IPS DF 6.9 (cell line): ENCODE data around the gene HNRNPAB.
"Not testable (repeated sequence)": the region's sequence is repeated elsewhere in the genome, so short reads cannot be mapped to it uniquely, and the experiment has no call there.

Experiments used
- DNase-seq: peaks from one replicate; pipeline ENCODE4 v3.0.0-alpha.2; 2013; ENCODE audit warnings: low read depth, low spot score
- H3K27ac ChIP-seq: one replicate; pipeline ENCODE4 v1.5.1; 2013; ENCODE audit warnings: low read length, control low read depth
- H3K27me3 ChIP-seq: 2 replicates; pipeline ENCODE4 v1.6.1; 2013; ENCODE audit warnings: mild to moderate bottlenecking, low read length; ENCODE audit not compliant: control insufficient read depth, insufficient read depth
- H3K36me3 ChIP-seq: 2 replicates; pipeline ENCODE4 v1.6.1; 2013; ENCODE audit warnings: low read length; ENCODE audit not compliant: control insufficient read depth, insufficient read depth
- H3K4me1 ChIP-seq: 2 replicates; pipeline ENCODE4 v1.6.1; 2013; ENCODE audit warnings: low read length; ENCODE audit not compliant: control insufficient read depth, insufficient read depth
- H3K4me3 ChIP-seq: 2 replicates; pipeline ENCODE4 v1.5.1; 2013; ENCODE audit warnings: mild to moderate bottlenecking, low read length
- H3K9me3 ChIP-seq: 2 replicates; pipeline ENCODE4 v1.6.1; 2013; ENCODE audit warnings: low read length, inconsistent platforms; ENCODE audit not compliant: control insufficient read depth, insufficient read depth
- WGBS: extraction: QIAGEN DNeasy Blood & Tissue Kit; methylation state at CpG from one replicate; pipeline ENCODE4 v1.1.7; 2013; ENCODE audit warnings: mixed read lengths, missing lambda C conversion rate; ENCODE audit not compliant: insufficient read length, insufficient coverage; 5-methylcytosine and 5-hydroxymethylcytosine counted together

HNRNPAB gene

DNA sequence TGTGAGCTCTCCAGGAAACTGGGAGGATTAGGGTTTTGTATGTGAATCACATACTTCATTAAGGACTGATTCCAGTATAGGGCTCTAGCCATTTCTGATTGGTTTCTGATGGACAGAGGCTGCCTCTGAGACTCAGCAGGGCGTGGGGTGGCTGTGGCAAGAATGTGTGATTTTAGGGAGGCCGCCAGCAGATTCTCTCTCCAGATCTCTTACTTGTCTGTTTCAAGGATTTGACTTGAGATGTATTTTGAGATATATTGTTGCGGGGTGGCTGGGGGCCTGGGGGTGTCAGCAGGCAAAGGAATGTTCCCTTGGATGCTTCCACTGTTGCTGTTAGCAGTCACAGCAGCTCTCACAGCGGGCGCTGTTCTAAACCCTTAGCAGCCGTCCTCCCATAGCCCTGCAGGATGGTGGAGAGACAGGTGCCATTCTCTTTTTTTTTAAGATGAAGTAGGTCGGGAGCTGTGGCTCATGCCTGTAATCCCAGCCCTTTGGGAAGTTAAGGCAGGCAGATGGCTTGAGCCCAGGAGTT is 8.0 kb upstream of the HNRNPAB start:
- DNase-seq, result no peak
- no peaks in the 10 kb centered on the region for H3K9me3 ChIP-seq
- WGBS, result no CpG with 5 or more reads among the region's 7 CpGs
- no peaks in the 10 kb centered on the region for H3K4me1 ChIP-seq
- no peaks in the 10 kb centered on the region for H3K36me3 ChIP-seq
- H3K27me3 ChIP-seq, result no peaks in the 10 kb centered on the region
- H3K27ac ChIP-seq, result no peak overlapping the region
- H3K4me3 ChIP-seq, result no peak overlapping the region

DNA sequence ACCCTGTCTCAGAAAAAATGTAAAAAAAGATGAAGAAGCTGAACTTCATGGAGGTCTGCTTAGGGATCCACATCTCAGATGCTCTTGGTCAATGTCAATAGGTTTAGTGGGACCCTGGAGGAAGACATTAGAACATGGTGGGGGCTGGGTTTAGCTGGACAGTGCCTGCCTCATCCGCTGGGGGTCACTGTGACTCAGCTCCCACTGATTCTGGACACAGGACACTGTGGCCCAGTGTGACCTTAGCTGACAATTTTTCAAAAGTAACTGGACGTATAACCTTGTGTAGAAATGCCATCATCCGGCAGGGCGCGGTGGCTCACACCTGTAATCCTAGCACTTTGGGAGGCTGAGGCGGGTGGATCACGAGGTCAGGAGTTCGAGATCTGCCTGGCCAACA is 7.3 kb upstream of the HNRNPAB start:
- no peak for DNase-seq
- Histone ChIP-seq H3K9me3 (no peaks in the 10 kb centered on the region), H3K27ac (no peak overlapping the region), H3K36me3 (no peaks in the 10 kb centered on the region), H3K4me1 (no peaks in the 10 kb centered on the region), H3K27me3 (no peaks in the 10 kb centered on the region), H3K4me3 (no peak overlapping the region)
- no CpG with 5 or more reads among the region's 8 CpGs for WGBS

DNA sequence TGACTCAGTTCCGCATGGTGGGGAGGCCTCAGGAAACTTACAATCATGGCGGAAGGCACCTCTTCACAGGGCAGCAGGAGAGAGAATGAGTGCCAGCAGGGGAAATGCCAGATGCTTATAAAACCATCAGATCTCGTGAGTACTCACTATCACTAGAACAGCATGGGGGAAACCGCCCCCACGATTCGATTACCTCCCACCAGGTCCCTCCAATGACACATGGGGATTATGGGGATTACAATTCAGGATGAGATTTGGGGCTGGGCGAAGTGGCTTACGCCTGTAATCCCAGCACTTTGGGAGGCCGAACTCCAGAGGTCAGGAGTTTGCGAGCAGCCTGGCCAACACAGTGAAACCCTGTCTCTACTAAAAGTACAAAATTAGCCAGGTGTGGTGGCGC is 6.2 kb upstream of the HNRNPAB start:
- H3K9me3 ChIP-seq, DNase-seq, H3K36me3 ChIP-seq, H3K27ac ChIP-seq, H3K4me1 ChIP-seq, H3K4me3 ChIP-seq, H3K27me3 ChIP-seq: not testable (repeated sequence)
- no CpG with 5 or more reads among the region's 11 CpGs for WGBS

DNA sequence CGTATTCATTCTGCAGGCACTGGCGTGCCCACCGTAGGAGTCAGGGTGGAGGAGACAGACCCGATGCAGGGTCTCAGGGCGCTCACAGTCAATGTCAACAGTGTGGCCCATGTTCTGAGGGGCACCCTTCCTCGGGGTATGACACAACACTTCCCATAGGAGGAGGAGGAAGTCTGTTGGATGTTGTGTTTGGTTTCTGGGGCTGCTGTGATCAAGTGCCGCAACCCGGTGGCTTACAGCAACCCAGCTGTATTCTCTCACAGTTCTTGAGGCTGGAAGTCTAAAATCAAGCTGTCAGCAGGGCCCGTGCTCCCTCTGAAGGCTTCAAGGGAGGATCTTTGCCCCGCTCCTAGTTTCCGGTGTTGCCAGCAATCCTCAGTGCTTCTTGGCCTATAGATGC is 5.6 kb upstream of the HNRNPAB start:
- Histone ChIP-seq H3K4me3 (no peak overlapping the region), H3K4me1 (no peaks in the 10 kb centered on the region), H3K36me3 (no peaks in the 10 kb centered on the region), H3K27me3 (no peaks in the 10 kb centered on the region), H3K9me3 (no peaks in the 10 kb centered on the region), H3K27ac (no peak overlapping the region)
- DNase-seq, result no peak
- no CpG with 5 or more reads among the region's 11 CpGs for WGBS

DNA sequence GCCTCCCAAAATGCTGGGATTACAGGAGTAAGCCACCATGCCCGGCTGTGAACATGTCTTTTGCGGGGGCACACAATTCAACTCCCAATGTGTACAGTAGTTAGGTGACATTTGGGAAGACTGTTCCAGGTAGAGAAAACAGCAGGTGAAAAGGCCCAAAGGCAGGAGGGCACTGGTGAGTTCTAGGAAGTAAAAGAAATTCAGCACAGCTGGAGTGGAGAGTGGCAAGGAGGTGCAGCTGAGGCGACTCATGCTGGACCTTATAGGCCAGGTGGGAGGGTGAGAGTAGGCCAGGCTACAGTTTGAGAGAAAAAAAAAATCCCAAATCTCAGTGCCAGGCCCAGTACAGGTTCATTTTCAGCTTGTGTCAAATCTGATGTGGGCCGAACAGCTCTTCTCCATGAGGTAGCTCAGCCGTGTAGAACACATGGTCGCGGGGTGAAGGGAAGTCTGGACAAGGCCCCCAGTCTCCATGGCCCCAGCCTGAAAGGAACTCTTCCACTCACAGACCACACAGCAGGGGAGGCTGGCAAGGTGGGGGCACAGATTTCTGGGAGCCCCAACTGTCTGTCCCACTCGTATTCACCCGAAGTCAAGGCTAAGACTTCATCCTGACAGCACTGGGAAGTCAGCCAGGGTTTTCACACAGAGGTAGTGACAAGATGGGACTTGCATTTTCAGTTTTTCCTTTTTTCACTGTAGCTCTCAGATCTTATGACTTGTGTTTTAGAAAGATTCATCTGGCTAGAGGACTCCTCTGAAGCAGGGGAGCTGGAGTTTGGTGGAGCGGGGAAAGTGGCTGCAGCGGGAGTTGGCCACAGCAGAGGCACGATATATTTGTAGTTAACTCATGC is 4.5 kb upstream of the HNRNPAB start:
- H3K4me3 ChIP-seq, result no peak overlapping the region
- WGBS, result no CpG with 5 or more reads among the region's 12 CpGs
- DNase-seq, result no peak
- no peaks in the 10 kb centered on the region for H3K4me1 ChIP-seq
- no peaks in the 10 kb centered on the region for H3K36me3 ChIP-seq
- H3K27me3 ChIP-seq, result no peaks in the 10 kb centered on the region
- H3K27ac ChIP-seq, result no peak overlapping the region
- H3K9me3 ChIP-seq, result no peaks in the 10 kb centered on the region

DNA sequence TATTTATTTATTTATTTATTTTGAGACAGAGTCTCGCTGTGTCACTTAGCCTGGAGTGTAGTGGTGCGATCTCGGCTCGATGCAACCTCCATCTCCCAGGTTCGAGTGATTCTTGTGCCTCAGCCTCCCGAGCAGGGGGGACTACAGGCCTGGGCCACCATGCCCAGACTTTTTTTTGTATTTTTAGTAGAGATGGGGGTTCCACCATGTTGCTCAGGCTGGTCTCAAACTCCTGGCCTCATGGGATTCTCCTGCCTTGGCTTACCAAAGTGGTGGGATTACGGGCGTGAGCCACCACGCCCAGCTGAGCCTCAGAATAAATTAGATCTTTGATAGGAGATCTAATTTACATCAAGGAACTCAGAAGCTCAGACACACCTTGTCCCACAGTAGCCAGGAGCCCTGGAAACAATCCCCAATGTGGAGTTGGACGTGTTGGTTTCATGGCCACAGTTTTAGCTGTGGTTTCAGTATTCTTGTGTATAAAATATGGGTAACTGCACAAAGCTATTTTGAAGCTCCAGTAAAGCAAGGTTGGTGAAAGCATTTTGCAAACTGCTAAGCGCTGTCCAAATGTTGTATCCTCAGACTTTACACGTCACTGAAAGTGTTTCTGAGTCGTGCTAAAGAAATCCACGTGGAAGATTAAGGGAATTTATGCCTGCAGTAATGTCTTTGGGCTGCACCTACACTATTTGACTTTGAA is 3.0 kb upstream of the HNRNPAB start:
- peaks cover 2% of the 10 kb centered on the region; the same call in 1 of the 2 replicates for H3K36me3 ChIP-seq
- H3K4me3 ChIP-seq, result no peak overlapping the region
- DNase-seq, result no peak
- H3K9me3 ChIP-seq, result no peaks in the 10 kb centered on the region
- H3K4me1 ChIP-seq, result no peaks in the 10 kb centered on the region
- no peak overlapping the region for H3K27ac ChIP-seq
- H3K27me3 ChIP-seq, result no peaks in the 10 kb centered on the region
- WGBS, result no CpG with 5 or more reads among the region's 14 CpGs

DNA sequence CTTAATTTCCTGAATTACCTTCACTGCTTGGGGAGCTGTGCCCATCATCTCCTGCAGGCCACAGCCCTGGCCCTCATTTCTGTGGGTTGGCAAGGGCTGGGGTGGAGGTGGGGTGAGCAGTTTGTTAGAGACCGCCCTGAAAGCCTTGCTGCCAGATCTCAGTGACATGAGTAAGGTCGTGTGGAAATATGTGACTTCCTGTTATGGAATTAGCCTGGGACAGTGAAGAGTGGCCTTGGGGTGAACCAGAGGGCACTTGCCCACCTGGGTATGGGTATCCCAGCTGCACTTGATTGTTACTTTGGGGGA is 2.5 kb upstream of the HNRNPAB start:
- no peak for DNase-seq
- Histone ChIP-seq H3K27ac (no peak overlapping the region), H3K4me3 (no peak overlapping the region), H3K4me1 (no peaks in the 10 kb centered on the region), H3K36me3 (peaks cover 7% of the 10 kb centered on the region), H3K27me3 (no peaks in the 10 kb centered on the region), H3K9me3 (no peaks in the 10 kb centered on the region)
- no CpG with 5 or more reads among the region's 2 CpGs for WGBS

DNA sequence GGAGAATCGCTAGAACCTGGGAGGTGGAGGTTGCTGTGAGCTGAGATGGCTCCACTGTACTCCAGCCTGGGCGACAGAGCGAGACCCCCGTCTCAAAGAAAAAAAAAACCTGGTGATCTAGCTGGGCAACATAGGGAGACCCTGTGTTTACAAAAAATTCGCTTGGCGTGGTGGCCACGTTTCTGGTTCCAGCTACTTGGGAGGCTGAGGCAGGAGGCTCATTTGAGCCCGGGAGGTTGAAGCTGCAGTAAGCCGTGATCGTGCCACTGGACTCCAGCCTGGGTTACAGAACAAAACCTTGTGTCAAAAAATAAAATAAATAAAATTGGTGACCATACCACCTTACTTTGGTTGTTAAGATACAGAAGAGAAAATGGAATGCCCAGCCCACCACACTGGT is 1.8 kb upstream of the HNRNPAB start:
- no peaks in the 10 kb centered on the region for H3K4me1 ChIP-seq
- no peak overlapping the region for H3K4me3 ChIP-seq
- no CpG with 5 or more reads among the region's 10 CpGs for WGBS
- DNase-seq, result no peak
- peaks cover 12% of the 10 kb centered on the region for H3K36me3 ChIP-seq
- no peaks in the 10 kb centered on the region for H3K27me3 ChIP-seq
- no peak overlapping the region for H3K27ac ChIP-seq
- no peaks in the 10 kb centered on the region for H3K9me3 ChIP-seq

DNA sequence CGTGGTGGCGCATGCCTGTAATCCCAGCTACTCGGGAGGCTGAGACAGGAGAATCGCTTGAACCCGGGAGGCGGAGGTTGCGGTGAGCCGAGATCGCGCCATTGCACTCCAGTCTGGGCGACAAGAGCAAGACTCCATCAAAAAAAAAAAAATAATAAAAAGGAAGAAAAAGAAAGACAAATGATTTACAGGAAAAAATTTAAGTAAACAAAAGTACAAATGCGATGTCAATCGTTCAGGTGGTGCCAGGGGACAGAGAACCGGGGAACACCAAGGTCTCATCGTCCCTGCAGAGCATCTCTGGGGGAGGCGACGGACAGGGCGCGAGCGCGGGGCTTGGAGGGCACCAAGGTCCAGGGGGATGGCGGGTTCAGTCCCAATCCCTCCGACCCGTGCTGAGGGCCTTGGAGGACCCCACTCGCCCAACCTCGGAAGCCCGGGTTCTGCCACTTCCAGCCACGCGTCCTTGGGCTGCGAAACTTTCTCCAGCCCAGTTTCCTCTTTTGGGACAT is 607 bp upstream of the HNRNPAB start:
- no peak for DNase-seq
- H3K4me3 ChIP-seq, result peak overlapping the region; percentile 93
- WGBS, result no CpG with 5 or more reads among the region's 30 CpGs
- no peaks in the 10 kb centered on the region for H3K4me1 ChIP-seq
- H3K27me3 ChIP-seq, result no peaks in the 10 kb centered on the region
- H3K36me3 ChIP-seq, result peaks cover 22% of the 10 kb centered on the region
- H3K9me3 ChIP-seq, result no peaks in the 10 kb centered on the region
- no peak overlapping the region for H3K27ac ChIP-seq

DNA sequence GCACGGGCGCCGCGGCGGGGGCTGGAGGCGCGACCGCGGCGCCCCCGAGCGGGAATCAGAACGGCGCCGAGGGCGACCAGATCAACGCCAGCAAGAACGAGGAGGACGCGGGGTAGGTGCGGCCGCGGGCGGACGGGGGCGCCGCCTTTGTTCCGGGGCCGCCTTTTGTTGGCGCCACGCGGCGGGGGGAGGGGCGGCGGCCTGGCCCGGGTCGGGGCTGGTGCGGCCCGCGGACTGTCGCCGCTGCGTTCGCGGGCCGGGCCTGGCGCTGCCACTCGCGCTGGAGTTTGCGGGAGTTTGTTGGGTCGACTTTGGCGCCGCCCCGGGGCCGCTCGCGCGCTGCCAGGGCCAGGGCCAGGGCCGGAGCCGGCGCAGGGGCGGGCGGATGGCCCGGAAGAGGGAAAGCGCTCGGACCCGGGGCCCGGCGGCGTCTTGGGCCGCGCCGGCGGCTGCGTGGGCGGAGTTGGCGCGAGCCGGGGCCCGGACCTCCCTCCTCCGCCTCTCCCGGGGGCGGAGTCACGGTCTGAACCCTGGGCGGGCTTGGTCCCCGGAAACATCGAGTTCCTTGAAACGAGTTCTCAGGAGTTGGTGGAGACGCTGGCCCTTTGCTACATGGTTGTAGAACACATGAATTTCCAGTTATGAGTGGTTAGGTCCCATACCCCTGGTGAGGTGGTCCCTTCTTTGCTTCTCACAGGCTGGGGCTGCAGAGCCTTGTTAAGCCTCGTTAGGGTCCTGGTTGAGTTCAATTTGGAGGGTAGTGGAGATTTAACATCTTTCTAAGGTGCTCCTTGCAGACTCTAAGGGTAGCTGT is 809 bp downstream of the HNRNPAB start:
- Histone ChIP-seq H3K27me3 (no peaks in the 10 kb centered on the region), H3K4me3 (peak overlapping the region; percentile 93), H3K36me3 (peaks cover 36% of the 10 kb centered on the region), H3K27ac (no peak overlapping the region), H3K9me3 (no peaks in the 10 kb centered on the region), H3K4me1 (no peaks in the 10 kb centered on the region; the same call in 1 of the 2 replicates)
- no CpG with 5 or more reads among the region's 90 CpGs for WGBS
- no peak for DNase-seq
